Keratinocyte (primary cell): Measurements from ENCODE around the gene CLMN.

Experiments used
- EZH2 ChIP-seq: IDR thresholded peaks from one replicate; pipeline ENCODE4 v1.6.1; 2012; ENCODE audit warnings: inconsistent platforms, mild to moderate bottlenecking, low read length, moderate library complexity
- TF ChIP-seq, protein P1 (sequence below), 3 experiments: IDR thresholded peaks in 1 of 3; conservative IDR thresholded peaks in 1 of 3; optimal IDR thresholded peaks in 1 of 3; 2 replicates in 2 of 3; 3 replicates in 1 of 3; pipeline versions ENCODE3 to v1.5.1; 2011; ENCODE audit warnings: low read length in 3 of 3, mild to moderate bottlenecking in 3 of 3, moderate library complexity in 2 of 3, control low read depth in 1 of 3, inconsistent platforms in 1 of 3; ENCODE audit not compliant: insufficient read depth in 2 of 3; ENCODE audit errors: extremely low read depth in 1 of 3

GRCh38 chr14:95360828-95361227 lies 41.1 kb upstream of the CLMN start:
- TF ChIP-seq, protein P1, sequence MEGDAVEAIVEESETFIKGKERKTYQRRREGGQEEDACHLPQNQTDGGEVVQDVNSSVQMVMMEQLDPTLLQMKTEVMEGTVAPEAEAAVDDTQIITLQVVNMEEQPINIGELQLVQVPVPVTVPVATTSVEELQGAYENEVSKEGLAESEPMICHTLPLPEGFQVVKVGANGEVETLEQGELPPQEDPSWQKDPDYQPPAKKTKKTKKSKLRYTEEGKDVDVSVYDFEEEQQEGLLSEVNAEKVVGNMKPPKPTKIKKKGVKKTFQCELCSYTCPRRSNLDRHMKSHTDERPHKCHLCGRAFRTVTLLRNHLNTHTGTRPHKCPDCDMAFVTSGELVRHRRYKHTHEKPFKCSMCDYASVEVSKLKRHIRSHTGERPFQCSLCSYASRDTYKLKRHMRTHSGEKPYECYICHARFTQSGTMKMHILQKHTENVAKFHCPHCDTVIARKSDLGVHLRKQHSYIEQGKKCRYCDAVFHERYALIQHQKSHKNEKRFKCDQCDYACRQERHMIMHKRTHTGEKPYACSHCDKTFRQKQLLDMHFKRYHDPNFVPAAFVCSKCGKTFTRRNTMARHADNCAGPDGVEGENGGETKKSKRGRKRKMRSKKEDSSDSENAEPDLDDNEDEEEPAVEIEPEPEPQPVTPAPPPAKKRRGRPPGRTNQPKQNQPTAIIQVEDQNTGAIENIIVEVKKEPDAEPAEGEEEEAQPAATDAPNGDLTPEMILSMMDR (optimal IDR thresholded peaks at IDR 0.05 in 1 of 3, IDR thresholded peaks at IDR 0.05 in 1 of 3, conservative IDR thresholded peaks at IDR 0.05 in 1 of 3; ENCODE audit: extremely low read depth in 1 of 3, insufficient read depth in 2 of 3, low read length in 3 of 3), result no peak
- no peak for TF ChIP-seq EZH2
